HG03066 (cell line): ENCODE results near the gene PKD1L1.
"Not testable (repeated sequence)": the region's sequence is repeated elsewhere in the genome, so short reads cannot be mapped to it uniquely, and the experiment has no call there.

Experiments
- ATAC-seq: cut with Tn5 transposase; IDR thresholded peaks from one replicate; pipeline ENCODE4 v1.9.1; 2021; ENCODE audit warnings: low read depth; ENCODE audit not compliant: unreplicated experiment

Gene PKD1L1

DNA sequence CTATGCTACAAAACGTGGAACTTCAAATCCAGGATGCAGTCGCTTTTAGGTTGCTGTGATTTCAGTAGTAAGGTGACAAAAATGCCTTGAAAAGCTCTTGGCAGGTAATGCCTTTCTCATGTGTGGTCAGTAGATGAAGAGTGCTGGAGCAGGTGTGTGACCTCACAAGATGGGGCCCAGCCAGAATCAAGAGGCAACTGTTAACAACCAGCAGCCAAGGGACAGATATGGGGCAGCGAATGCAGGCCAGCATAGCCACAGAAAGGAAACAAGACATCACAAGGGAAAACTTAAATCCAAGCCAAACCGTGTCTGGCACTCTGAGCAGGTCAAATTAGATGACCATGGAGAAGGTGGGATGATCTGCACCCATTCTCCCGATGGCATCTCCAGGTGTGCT, 18.9 kb upstream of the PKD1L1 start:
- ATAC-seq = no peak

- ATAC-seq = no peak
Observed at GRCh38 chr7:47965456-47965855, 17.2 kb upstream of the PKD1L1 start.

GRCh38 chr7:47962262-47962661, 14.0 kb upstream of the PKD1L1 start:
- no peak for ATAC-seq

- no peak for ATAC-seq
Observed at GRCh38 chr7:47957156-47957555, 8.9 kb upstream of the PKD1L1 start.

DNA sequence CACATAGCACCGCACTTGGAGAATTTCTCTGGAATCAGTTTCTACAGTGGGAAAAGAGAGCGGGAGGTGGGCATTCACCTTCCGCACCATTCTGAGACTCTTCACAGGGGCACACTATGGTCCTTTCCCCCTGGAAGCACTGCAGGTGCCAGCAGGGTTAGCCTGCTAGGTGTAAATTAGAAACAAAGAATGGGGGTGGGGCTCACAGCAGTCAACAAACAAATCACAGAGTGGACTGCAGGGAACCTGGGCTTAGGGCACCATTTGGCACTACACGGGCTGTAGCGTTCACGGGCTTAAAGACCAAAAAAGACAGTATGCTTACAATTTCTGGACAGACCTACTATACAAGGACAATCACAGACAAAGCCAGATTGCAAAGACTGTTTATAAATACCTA, 8.0 kb upstream of the PKD1L1 start:
- ATAC-seq = no peak

DNA sequence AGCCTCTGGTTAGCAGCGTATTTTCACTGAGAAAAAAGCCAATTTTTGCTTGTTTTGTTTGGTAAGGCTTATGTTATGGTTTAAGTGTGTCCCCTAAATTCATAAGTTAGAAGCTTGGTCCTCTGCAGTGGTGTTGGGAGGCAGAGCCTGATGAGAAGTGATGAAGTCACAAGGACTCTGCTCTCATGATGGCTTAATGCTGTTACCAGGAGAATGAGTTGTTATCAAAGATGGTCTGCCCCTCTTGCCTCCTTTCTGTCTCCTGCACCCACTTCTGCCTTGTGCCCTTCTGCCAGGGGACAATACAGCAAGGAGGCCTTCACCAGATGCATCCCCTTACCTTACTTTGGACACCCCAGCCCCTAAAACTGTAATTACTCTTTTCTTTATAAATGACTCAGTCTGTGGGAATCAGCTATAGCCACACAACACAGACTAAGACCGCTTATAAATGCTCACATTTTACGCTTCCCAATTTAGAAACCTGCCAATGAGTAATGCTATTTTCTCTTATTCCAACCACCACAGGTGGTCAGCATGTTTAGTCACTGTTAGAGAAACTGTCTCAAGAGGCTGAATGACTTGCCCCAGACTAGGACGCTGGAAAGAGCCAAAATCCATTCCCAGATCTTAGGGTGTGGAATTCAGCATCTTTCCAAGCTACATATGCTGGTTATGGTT, 6.1 kb upstream of the PKD1L1 start:
- no peak for ATAC-seq

GRCh38 chr7:47953822-47954221, 5.6 kb upstream of the PKD1L1 start:
- ATAC-seq = no peak

GRCh38 chr7:47952224-47952623, 4.0 kb upstream of the PKD1L1 start:
- no peak for ATAC-seq

DNA sequence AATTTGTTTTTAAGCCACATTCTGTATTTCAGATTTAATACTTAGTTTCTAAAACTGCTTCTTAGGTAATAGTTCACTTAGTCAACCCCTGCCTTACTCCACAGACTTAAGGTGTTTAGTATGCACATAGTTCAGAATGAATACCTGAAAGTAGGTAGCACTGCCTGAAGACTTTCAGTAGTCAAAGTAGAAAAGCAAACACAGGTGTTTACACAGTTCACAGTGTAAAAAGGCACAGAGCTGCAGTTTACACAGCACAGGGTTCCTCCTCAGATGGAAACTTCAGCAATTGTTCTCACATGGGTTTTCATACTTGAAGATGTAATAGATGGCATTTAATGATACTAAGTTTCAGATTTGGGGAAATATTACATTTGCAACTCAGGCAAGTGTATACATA, 3.1 kb upstream of the PKD1L1 start:
- ATAC-seq = no peak

- ATAC-seq = no peak
Observed at GRCh38 chr7:47950714-47951113, 2.4 kb upstream of the PKD1L1 start.

DNA sequence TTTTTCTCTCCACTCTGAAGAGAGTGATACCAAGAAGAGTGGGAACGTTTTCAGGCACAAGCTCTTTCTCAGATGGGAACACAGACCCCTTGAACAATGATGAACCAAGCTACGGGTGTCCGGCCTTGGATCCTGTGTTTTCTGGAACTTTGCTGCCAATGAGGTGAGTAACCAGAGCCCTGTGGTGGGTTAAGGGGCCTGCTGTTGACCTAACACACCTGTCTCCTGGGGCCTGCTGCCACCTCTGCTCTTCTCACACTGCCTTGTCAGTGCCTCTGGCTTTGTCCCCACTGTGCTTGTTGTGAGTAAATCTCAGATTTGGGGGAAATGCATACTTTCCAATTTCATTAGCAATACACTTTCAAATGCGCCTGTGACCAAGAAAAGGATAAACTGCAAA, 1.4 kb upstream of the PKD1L1 start:
- ATAC-seq = no peak

GRCh38 chr7:47947355-47947749, 914 bp downstream of the PKD1L1 start:
- no peak for ATAC-seq

- ATAC-seq = no peak
Observed at GRCh38 chr7:47946581-47947354, 1.5 kb downstream of the PKD1L1 start.

DNA sequence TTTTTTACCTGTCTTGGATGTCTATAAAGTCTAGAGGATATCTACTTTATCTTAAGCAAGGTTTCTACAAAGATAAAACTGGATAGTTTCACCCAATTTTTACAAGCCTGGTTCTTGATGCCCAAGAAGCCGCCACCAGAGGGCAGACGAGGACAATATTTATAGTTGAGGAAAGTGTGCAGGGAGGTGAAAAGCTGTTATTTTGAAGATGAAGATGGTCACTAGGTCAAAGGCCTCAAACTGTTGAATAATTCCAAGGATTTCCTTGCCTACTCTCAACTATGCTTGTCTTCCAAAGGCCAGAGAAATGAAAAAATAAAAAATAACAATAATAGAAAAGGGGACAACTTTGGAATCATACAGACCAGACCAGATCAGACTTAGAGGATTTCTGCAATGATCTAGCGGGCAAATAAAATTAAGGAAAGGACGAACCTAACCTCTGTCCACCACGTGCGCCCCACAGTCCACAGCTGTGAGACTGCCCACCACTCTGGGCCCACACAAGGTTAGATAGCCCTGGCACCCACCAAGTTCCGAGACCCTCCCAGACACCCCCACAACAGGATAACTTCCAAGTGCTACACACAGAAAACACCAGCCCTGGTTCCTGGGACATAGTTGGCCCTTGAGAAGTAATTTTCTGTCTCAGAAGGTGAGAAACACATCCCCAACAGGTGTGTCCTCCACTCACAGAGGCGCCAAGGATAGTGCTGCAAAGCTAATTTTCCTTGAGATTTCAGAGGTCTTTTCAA, 2.8 kb downstream of the PKD1L1 start:
- ATAC-seq = no peak

DNA sequence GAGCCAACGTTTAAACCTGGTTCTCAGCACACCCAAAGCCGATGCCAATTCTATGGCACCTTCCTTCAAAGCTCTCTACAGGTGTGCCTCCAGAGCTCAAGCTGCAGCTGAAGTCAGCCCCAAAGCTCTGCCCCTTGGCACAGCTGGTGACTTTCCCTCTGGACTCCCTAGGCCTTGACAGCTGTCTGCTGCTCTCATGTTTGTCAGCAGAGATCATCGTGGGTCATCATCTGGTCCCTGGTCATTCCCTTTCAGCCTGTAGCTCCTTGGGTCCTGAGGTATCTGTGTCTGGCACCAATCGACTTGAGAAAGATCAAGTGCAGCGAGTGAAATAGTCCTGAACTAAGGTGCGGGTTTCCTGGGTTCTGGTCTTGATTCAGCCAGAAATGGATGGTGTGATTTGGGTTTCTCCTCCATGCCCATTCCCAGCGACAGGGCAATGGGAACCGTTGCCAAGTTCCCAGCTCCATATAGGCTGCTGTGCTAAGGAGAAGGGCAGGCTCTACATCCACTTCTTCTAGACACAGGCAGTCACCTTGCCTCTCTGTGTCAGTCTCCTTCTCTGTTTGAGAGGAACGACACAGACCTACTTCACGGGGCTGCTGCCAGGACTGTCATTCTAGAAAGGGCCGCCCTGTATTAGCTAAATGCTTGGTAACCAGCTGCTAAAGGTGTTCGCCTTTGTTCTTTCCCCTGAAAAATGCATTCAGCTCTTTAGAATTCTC, 3.6 kb downstream of the PKD1L1 start:
- no peak for ATAC-seq

DNA sequence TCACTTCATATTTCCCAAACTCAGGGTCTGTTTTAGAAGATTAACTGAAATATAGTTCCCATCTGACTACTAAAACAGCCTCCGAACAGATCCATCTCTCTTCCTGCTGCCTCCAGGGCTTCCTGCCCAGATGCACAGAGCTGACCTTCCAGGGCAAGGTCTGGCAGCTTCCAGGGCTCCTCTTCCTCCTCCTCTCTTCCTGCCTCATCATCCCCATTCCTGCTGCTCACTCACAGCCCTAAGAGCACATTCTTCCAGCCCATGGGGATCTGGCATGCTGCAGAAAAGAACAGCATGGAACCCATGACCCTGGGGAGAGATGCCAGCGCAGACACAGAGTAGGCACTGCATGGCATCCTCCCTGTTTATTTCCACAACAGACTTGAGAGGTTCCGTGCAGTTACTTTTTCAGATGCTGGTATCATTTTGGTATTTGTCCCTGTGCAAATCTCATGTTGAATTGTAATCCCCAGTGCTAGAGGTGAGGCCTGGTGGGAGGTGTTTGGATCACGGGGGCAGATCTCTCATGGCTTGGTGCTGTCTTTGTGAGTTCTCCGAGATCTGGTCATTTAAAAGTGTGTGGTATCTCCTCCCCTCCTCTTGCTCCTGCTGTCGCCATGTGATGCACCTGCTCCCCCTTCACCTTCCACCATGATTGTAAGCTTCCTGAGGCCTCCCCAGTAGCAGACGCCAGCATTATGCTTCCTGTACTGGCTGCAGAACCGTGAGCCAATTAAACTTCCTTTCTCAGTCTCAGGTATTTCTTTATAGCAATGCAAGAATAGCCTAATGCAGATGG, 4.4 kb downstream of the PKD1L1 start:
- no peak for ATAC-seq

GRCh38 chr7:47942651-47943050, 5.6 kb downstream of the PKD1L1 start:
- ATAC-seq = not testable (repeated sequence)

DNA sequence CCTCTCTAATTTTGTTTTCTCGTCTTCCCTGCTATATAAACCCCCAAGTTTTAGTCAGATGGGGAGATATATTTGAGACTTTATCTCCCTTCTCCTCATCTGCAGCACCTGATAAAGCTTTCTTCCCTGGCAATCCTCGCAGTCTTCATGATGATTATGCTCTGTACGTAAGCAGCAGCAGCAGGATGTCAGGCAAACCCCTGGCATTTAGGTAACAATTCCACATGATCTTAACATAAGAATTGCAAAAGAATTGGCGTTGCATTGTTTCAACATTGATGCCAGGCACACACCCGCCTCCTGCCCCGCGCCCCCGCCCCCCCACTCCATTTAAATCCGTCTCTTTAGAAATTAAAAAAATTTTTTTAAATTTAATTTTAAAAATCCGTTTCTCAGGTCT, 6.1 kb downstream of the PKD1L1 start:
- ATAC-seq = no peak

DNA sequence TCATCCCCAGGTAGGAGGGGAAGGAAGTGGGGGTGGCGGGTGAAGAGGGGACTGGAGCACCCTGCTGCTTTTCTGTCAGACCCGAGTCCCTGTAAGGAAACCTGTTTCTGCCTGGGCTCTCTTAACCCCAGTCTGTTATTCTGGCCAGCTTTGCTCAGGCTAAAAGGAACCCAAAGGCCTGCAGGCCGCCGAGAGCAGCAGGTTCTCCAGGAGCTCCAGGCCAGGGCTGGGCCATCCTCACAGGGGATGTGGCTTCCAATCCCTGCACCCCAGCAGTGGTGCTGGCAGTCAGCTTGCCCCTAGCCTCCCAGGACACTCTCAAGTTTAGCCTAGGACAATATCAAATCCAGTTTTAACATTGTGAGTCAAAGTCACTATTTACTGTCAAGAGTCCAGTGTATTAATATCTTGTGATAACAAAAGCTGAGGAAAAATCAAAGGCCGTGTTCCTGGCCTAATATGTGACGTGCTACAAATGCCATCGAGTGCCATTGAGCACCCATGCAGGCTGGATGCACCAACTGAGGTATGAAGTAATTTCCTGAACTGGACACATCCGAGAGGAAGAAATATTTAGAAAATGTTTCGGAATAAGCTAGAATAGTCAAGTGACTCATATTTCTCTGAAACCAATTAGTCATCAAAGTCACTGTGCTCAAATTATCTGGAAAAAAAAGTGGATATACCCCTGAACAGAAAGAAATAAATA, 7.0 kb downstream of the PKD1L1 start:
- no peak for ATAC-seq
